HG02840 (cell line): ENCODE results near the gene NFATC3.
A peak's percentile ranks its signal among the peaks of the same experiment; 100 is the strongest.

ENCODE experiments used
- ATAC-seq: cut with Tn5 transposase; IDR thresholded peaks from one replicate; pipeline ENCODE4 v1.9.1; 2021; ENCODE audit warnings: mild to moderate bottlenecking, moderate library complexity, moderate number of reproducible peaks; ENCODE audit not compliant: unreplicated experiment, low FRiP score

Gene NFATC3

GRCh38 chr16:68228652-68229051, 143.5 kb downstream of the NFATC3 start:
- ATAC-seq, result no peak

GRCh38 chr16:68229431-68230175, 144.4 kb downstream of the NFATC3 start:
- ATAC-seq, result no peak

- no peak for ATAC-seq
Measured at GRCh38 chr16:68230176-68230571, 145.0 kb downstream of the NFATC3 start.

GRCh38 chr16:68230956-68231355, 145.8 kb downstream of the NFATC3 start:
- ATAC-seq, result no peak

GRCh38 chr16:68231384-68232136, 146.4 kb downstream of the NFATC3 start:
- no peak for ATAC-seq

- ATAC-seq, result no peak
Measured at GRCh38 chr16:68232335-68232734, 147.2 kb downstream of the NFATC3 start.

GRCh38 chr16:68233085-68233834, 148.1 kb downstream of the NFATC3 start:
- no peak for ATAC-seq

GRCh38 chr16:68233835-68234187, 148.6 kb downstream of the NFATC3 start:
- ATAC-seq, result no peak

- no peak for ATAC-seq
Measured at GRCh38 chr16:68234188-68235107, 149.3 kb downstream of the NFATC3 start.

GRCh38 chr16:68235108-68235886, 150.1 kb downstream of the NFATC3 start:
- no peak for ATAC-seq

- ATAC-seq, result no peak
Measured at GRCh38 chr16:68235887-68236136, 150.6 kb downstream of the NFATC3 start, which contains the start of gene ESRP2. TSS of gene ESRP2 (minus strand) at chr16:68236127. CDS start at chr16:68236045, 82 bp downstream.

- no peak for ATAC-seq
Measured at GRCh38 chr16:68236137-68236825, 151.1 kb downstream of the NFATC3 start.

GRCh38 chr16:68236826-68237242, 151.7 kb downstream of the NFATC3 start:
- no peak for ATAC-seq

- peak; percentile 79 for ATAC-seq
Measured at GRCh38 chr16:68237243-68238028, 152.3 kb downstream of the NFATC3 start.

GRCh38 chr16:68238029-68238345, 152.8 kb downstream of the NFATC3 start:
- ATAC-seq, result no peak

- ATAC-seq, result no peak
Measured at GRCh38 chr16:68242085-68242484, 156.9 kb downstream of the NFATC3 start.

- ATAC-seq, result no peak
Measured at GRCh38 chr16:68242926-68243858, 158.0 kb downstream of the NFATC3 start.
